PC-3 (cell line): ENCODE results near the gene YEATS4. TPM values are rescaled to one million over a fixed set of nuclear protein-coding genes. Genes with fewer than 3 reads are reported as not detected.

Experiments used
- ATAC-seq: fragments of 200-7000 bp; cut with Tn5 transposase; 2 replicates; pipeline ENCODE4 v1.9.1; 2020; ENCODE audit warnings: mild to moderate bottlenecking, moderate library complexity
- BruUV-seq: library from RNA; stranded (reverse); fragments of 400-500 nt; replicated peaks from 2 replicates; lab custom pipeline; 2021; lab: Mats Ljungman, UMichigan
- CTCF ChIA-PET: fragments of 300-600 bp; sonication (Branson Sonifier 250); formaldehyde crosslinking; loops from one replicate; lab custom pipeline; 2022; ENCODE audit warnings: antibody characterized with exemption; lab: Charles Lee
- POLR2A ChIA-PET: fragments of 300-600 bp; sonication (Branson Sonifier 250); formaldehyde crosslinking; loops from one replicate; lab custom pipeline; 2022; ENCODE audit warnings: antibody characterized with exemption; ENCODE audit not compliant: unreplicated experiment; lab: Charles Lee
- DNase-seq: peaks from one replicate; pipeline ENCODE4 v3.0.0-alpha.2; 2015
- H2AFZ ChIP-seq: fragments of 300-600 bp; sonication (generic); 2 replicates; pipeline ENCODE4 v1.6.0; 2016; ENCODE audit warnings: antibody characterized with exemption, low read length
- H3F3A ChIP-seq: fragments of 300-600 bp; sonication (generic); one replicate; pipeline ENCODE4 v1.6.0; 2017; ENCODE audit warnings: antibody characterized with exemption, low read length, control low read depth, mild to moderate bottlenecking; ENCODE audit not compliant: unreplicated experiment
- H3K27ac ChIP-seq: fragments of 300-600 bp; sonication (generic); 2 replicates; pipeline ENCODE4 v1.5.1; 2016; ENCODE audit warnings: mild to moderate bottlenecking, low read length
- H3K27me3 ChIP-seq: fragments of 300-600 bp; sonication (generic); 2 replicates; pipeline ENCODE4 v1.6.1; 2016; ENCODE audit warnings: low read length, mixed read lengths
- H3K36me3 ChIP-seq: fragments of 300-600 bp; sonication (generic); 2 replicates; pipeline ENCODE4 v1.6.1; 2016; ENCODE audit warnings: low read depth, mixed run types, low read length, mixed read lengths
- H3K4me1 ChIP-seq: fragments of 300-600 bp; sonication (generic); 2 replicates; pipeline ENCODE4 v1.5.1; 2016; ENCODE audit warnings: low read length; ENCODE audit not compliant: insufficient read depth
- H3K4me2 ChIP-seq: fragments of 300-600 bp; sonication (generic); 2 replicates; pipeline ENCODE4 v1.6.0; 2016; ENCODE audit warnings: low read length
- H3K4me3 ChIP-seq: fragments of 300-600 bp; sonication (generic); 2 replicates; pipeline ENCODE4 v1.5.1; 2016; ENCODE audit warnings: mild to moderate bottlenecking, low read length, mixed read lengths
- H3K79me2 ChIP-seq: fragments of 300-600 bp; sonication (generic); 2 replicates; pipeline ENCODE4 v1.6.1; 2017; ENCODE audit warnings: low read length, mixed read lengths
- H3K9ac ChIP-seq: fragments of 300-600 bp; sonication (generic); 2 replicates; pipeline ENCODE4 v1.6.0; 2016; ENCODE audit warnings: mild to moderate bottlenecking, low read length
- H3K9me2 ChIP-seq: fragments of 300-600 bp; sonication (generic); replicated peaks from 2 replicates; pipeline ENCODE4 v1.6.1; 2016; ENCODE audit warnings: mixed run types, low read length, mixed read lengths
- H3K9me3 ChIP-seq: fragments of 300-600 bp; sonication (generic); 2 replicates; pipeline ENCODE4 v1.6.1; 2016; ENCODE audit warnings: low read length, mixed read lengths
- H4K20me1 ChIP-seq: fragments of 300-600 bp; sonication (generic); 2 replicates; pipeline ENCODE4 v1.6.1; 2016; ENCODE audit warnings: low read length, mixed read lengths
- EZH2 ChIP-seq: fragments of 300-600 bp; sonication (generic); IDR thresholded peaks from one replicate; pipeline ENCODE4 v1.6.1; 2017; ENCODE audit warnings: antibody characterized with exemption, mild to moderate bottlenecking, low read length; ENCODE audit not compliant: unreplicated experiment
- EZH2phosphoT487 ChIP-seq: fragments of 300-600 bp; sonication (generic); IDR thresholded peaks from 2 replicates; pipeline ENCODE4 v1.6.1; 2018; ENCODE audit warnings: mild to moderate bottlenecking, antibody characterized with exemption, low read length, borderline replicate concordance
- intact Hi-C: fragments of 100-400 bp; cut with micrococcal nuclease; formaldehyde crosslinking; loops from 2 replicates; pipeline ENCODE4 v1.9.0; 2023
- total RNA-seq: library from RNA; depleted of rRNA; stranded (reverse); fragments of >200 nt; gene quantifications from 2 replicates; pipeline ENCODE4 v1.2.3, GENCODE V29; 2014
- TF ChIP-seq, protein P1 (sequence below): fragments of 300-600 bp; sonication (generic); conservative IDR thresholded peaks from 2 replicates; pipeline ENCODE4 v1.5.1; 2017; ENCODE audit warnings: antibody characterized with exemption, low read depth, mild to moderate bottlenecking, low read length

YEATS4 gene
- total RNA-seq, 1 experiment from 2014 or later: 41.3 TPM

GRCh38 chr12:69428351-69429073 lies 69.0 kb downstream of the YEATS4 start:
- no peak for TF ChIP-seq EZH2
- TF ChIP-seq EZH2phosphoT487: no peak
- TF ChIP-seq, protein P1, sequence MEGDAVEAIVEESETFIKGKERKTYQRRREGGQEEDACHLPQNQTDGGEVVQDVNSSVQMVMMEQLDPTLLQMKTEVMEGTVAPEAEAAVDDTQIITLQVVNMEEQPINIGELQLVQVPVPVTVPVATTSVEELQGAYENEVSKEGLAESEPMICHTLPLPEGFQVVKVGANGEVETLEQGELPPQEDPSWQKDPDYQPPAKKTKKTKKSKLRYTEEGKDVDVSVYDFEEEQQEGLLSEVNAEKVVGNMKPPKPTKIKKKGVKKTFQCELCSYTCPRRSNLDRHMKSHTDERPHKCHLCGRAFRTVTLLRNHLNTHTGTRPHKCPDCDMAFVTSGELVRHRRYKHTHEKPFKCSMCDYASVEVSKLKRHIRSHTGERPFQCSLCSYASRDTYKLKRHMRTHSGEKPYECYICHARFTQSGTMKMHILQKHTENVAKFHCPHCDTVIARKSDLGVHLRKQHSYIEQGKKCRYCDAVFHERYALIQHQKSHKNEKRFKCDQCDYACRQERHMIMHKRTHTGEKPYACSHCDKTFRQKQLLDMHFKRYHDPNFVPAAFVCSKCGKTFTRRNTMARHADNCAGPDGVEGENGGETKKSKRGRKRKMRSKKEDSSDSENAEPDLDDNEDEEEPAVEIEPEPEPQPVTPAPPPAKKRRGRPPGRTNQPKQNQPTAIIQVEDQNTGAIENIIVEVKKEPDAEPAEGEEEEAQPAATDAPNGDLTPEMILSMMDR: no peak
- POLR2A ChIA-PET: interaction anchor here (0.6 kb wide), 1 partner anchor 1615 kb away, joined by 5 read pairs; no protein-coding TSS in a partner anchor
- no peak overlapping the region for H3K4me2 ChIP-seq
- intact Hi-C loops: no loop called here
- no peaks in the 10 kb centered on the region for H4K20me1 ChIP-seq
- no peaks in the 10 kb centered on the region for H3K4me1 ChIP-seq
- H2AFZ ChIP-seq: no peak overlapping the region
- H3K27me3 ChIP-seq: no peaks in the 10 kb centered on the region
- no peak overlapping the region for H3K27ac ChIP-seq
- H3K36me3 ChIP-seq: no peaks in the 10 kb centered on the region
- BruUV-seq: no TSS peak
- no peak overlapping the region for H3K9ac ChIP-seq
- H3K79me2 ChIP-seq: no peaks in the 10 kb centered on the region
- DNase-seq (no peak), ATAC-seq (no peak)
- H3K9me3 ChIP-seq: no peaks in the 10 kb centered on the region
- CTCF ChIA-PET: no interaction called here
- no peaks in the 10 kb centered on the region for H3F3A ChIP-seq
- no peaks in the 10 kb centered on the region for H3K9me2 ChIP-seq
- no peak overlapping the region for H3K4me3 ChIP-seq

- intact Hi-C loops: no loop called here
- no peak overlapping the region for H3K27ac ChIP-seq
- no peak overlapping the region for H2AFZ ChIP-seq
- H3K9me2 ChIP-seq: no peaks in the 10 kb centered on the region
- H3K9ac ChIP-seq: no peak overlapping the region
- no peaks in the 10 kb centered on the region for H3K9me3 ChIP-seq
- H3K27me3 ChIP-seq: no peaks in the 10 kb centered on the region
- no peaks in the 10 kb centered on the region for H3K79me2 ChIP-seq
- H3K4me1 ChIP-seq: no peaks in the 10 kb centered on the region
- H3K4me2 ChIP-seq: no peak overlapping the region
- ChIA-PET CTCF (no interaction called here), POLR2A (no interaction called here)
- no peak overlapping the region for H3K4me3 ChIP-seq
- H3K36me3 ChIP-seq: no peaks in the 10 kb centered on the region
- no TSS peak for BruUV-seq
- H3F3A ChIP-seq: no peaks in the 10 kb centered on the region
- H4K20me1 ChIP-seq: no peaks in the 10 kb centered on the region
- no peak for DNase-seq
- TF ChIP-seq, protein P1: no peak
- TF ChIP-seq EZH2phosphoT487: no peak
- no peak for TF ChIP-seq EZH2
- no peak for ATAC-seq
These were observed 71.5 kb downstream of the YEATS4 start for GRCh38 chr12:69430942-69431590.
